AG04450 (cell line): ENCODE measurements around the gene RBM4B. TPM values are rescaled to one million over a fixed set of nuclear protein-coding genes. Genes with fewer than 3 reads are reported as not detected.
"Not testable (repeated sequence)": the region's sequence is repeated elsewhere in the genome, so short reads cannot be mapped to it uniquely, and the experiment has no call there.

ENCODE experiments used
- CTCF ChIA-PET: fragments of 300-600, 350-600 bp; formaldehyde crosslinking; extraction: SDS; loops from one replicate; lab custom pipeline; 2022; ENCODE audit warnings: antibody characterized with exemption, inconsistent platforms; lab: Charles Lee
- POLR2A ChIA-PET: fragments of 350-600 bp; formaldehyde crosslinking; extraction: SDS; loops from one replicate; lab custom pipeline; 2021; ENCODE audit warnings: antibody characterized with exemption, inconsistent platforms; lab: Yijun Ruan, JAX
- DNase-seq: peaks from one replicate; pipeline ENCODE4 v3.0.0-alpha.2; 2011; ENCODE audit warnings: low read depth, low spot score
- H3K27ac ChIP-seq: one replicate; pipeline ENCODE4 v1.5.1; 2012; ENCODE audit warnings: low read depth, low read length, control low read depth
- H3K27me3 ChIP-seq: one replicate; pipeline ENCODE4 v1.6.0; 2012; ENCODE audit warnings: low read length; ENCODE audit not compliant: control insufficient read depth, insufficient read depth
- H3K4me3 ChIP-seq: 2 replicates; pipeline ENCODE4 v1.5.1; 2011; ENCODE audit warnings: mild to moderate bottlenecking, low read depth, low read length, control low read depth
- H3K9me3 ChIP-seq: 2 replicates; pipeline ENCODE4 v1.5.1; 2012; ENCODE audit warnings: low read length; ENCODE audit not compliant: control insufficient read depth, insufficient read depth
- polyA minus RNA-seq: library from RNA; depleted of rRNA, polyadenylated mRNA; stranded (reverse); fragments of >200 nt; gene quantifications from 2 replicates; pipeline ENCODE4 v1.2.3, GENCODE V29; 2011; rRNA and poly(A)+ RNA removed
- polyA plus RNA-seq: library from polyadenylated mRNA; depleted of rRNA; stranded (reverse); fragments of >200 nt; gene quantifications from 2 replicates; pipeline ENCODE4 v1.2.3, GENCODE V29; 2011; rRNA removed
- TF ChIP-seq, protein P1 (sequence below): IDR thresholded peaks from 2 replicates; pipeline ENCODE4 v1.5.1; 2011; ENCODE audit warnings: low read depth, low read length, control low read depth, inconsistent platforms

The RBM4B gene
- polyA plus RNA-seq = 37.4 and 43.8 TPM in 2 replicates
- polyA minus RNA-seq = 28.9 and 32.4 TPM in 2 replicates

GRCh38 chr11:66677599-66678375, at the start of gene RBM4B:
RBM4B (minus strand) TSS chr11:66677887; CDS start chr11:66677079, 808 bp downstream.
- POLR2A ChIA-PET = interaction anchor here (0.6 to 2.4 kb wide), 17 partner anchors 14 to 269 kb away, joined by 3 to 20 read pairs (median 4); partner anchors contain the start of genes ACTN3, CTSF, MRPL11 and RBM4
- Histone ChIP-seq H3K9me3 (no peaks in the 10 kb centered on the region; the same call in 1 of the 2 replicates), H3K4me3 (peak within 1 kb of the TSS; percentile 76), H3K27ac (peak within 1 kb of the TSS; percentile 96), H3K27me3 (no peaks in the 10 kb centered on the region)
- TF ChIP-seq, protein P1, sequence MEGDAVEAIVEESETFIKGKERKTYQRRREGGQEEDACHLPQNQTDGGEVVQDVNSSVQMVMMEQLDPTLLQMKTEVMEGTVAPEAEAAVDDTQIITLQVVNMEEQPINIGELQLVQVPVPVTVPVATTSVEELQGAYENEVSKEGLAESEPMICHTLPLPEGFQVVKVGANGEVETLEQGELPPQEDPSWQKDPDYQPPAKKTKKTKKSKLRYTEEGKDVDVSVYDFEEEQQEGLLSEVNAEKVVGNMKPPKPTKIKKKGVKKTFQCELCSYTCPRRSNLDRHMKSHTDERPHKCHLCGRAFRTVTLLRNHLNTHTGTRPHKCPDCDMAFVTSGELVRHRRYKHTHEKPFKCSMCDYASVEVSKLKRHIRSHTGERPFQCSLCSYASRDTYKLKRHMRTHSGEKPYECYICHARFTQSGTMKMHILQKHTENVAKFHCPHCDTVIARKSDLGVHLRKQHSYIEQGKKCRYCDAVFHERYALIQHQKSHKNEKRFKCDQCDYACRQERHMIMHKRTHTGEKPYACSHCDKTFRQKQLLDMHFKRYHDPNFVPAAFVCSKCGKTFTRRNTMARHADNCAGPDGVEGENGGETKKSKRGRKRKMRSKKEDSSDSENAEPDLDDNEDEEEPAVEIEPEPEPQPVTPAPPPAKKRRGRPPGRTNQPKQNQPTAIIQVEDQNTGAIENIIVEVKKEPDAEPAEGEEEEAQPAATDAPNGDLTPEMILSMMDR = no peak
- CTCF ChIA-PET = interaction anchor here (0.5 to 2.5 kb wide), 24 partner anchors 8 to 379 kb away, joined by 3 to 29 read pairs (median 3); partner anchors contain the start of genes ACTN3, CTSF and ZDHHC24
- DNase-seq = peak; percentile 88

GRCh38 chr11:66725647-66726046, 48.0 kb upstream of the RBM4B start:
- H3K27ac ChIP-seq = no peak overlapping the region
- H3K27me3 ChIP-seq = peaks cover 59% of the 10 kb centered on the region
- TF ChIP-seq, protein P1 = no peak
- ChIA-PET CTCF (interaction anchor here (1.4 kb wide), 1 partner anchor 109 kb away, joined by 3 read pairs; no protein-coding TSS in a partner anchor), POLR2A (no interaction called here)
- no peaks in the 10 kb centered on the region for H3K9me3 ChIP-seq
- no peak overlapping the region for H3K4me3 ChIP-seq
- DNase-seq = no peak

- H3K9me3 ChIP-seq = no peaks in the 10 kb centered on the region
- peaks cover 54% of the 10 kb centered on the region for H3K27me3 ChIP-seq
- ChIA-PET CTCF (interaction anchor here (1.4 kb wide), 1 partner anchor 110 kb away, joined by 3 read pairs; no protein-coding TSS in a partner anchor), POLR2A (no interaction called here)
- H3K4me3 ChIP-seq = no peak overlapping the region
- DNase-seq = no peak
- TF ChIP-seq, protein P1 = no peak
- no peak overlapping the region for H3K27ac ChIP-seq
Observed at GRCh38 chr11:66725114-66725513, 47.4 kb upstream of the RBM4B start.

- H3K4me3 ChIP-seq, CTCF ChIA-PET, H3K9me3 ChIP-seq, H3K27ac ChIP-seq, POLR2A ChIA-PET, DNase-seq: not testable (repeated sequence)
- peaks cover 51% of the 10 kb centered on the region for H3K27me3 ChIP-seq
Observed at GRCh38 chr11:66724167-66724566, 46.5 kb upstream of the RBM4B start.

DNA sequence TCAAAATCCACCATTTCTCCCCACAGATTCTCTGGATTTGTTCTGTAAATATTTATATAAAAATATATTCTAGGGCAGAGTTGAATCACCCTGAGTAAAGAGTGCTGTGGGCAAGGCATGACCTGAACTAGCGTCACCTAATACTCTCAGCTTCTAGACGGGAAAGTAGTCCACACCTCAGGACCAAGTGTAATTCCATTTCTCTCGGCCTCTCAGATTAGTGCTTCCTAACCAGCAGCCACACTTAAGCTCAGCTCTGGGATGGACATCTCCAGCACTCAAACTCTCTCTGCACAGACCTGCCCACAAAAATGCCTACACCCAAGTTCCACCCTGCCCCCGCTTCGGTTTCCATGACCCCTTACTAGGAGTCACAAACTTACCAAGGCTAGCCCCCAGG, 46.0 kb upstream of the RBM4B start:
- CTCF ChIA-PET = no interaction called here

More for the DNA sequence above, 46.0 kb upstream of the RBM4B start:
- Histone ChIP-seq H3K4me3 (no peak overlapping the region), H3K27me3 (peaks cover 46% of the 10 kb centered on the region), H3K9me3 (no peaks in the 10 kb centered on the region), H3K27ac (no peak overlapping the region)
- DNase-seq = no peak
- POLR2A ChIA-PET = no interaction called here
- TF ChIP-seq, protein P1 = no peak
